Endothelial cell of umbilical vein (primary cell): Measurements from ENCODE around the gene MID1. TPM values are rescaled to one million over a fixed set of nuclear protein-coding genes. Genes with fewer than 3 reads are reported as not detected.

Experiments used
- BruUV-seq: library from RNA; stranded (reverse); fragments of 400-500 nt; replicated peaks from 2 replicates; lab custom pipeline; 2021; lab: Mats Ljungman, UMichigan
- CTCF ChIA-PET: fragments of 300-600, 350-600 bp; sonication (Branson Sonifier 250); formaldehyde crosslinking; loops from one replicate; lab custom pipeline; 2021; ENCODE audit warnings: antibody characterized with exemption, inconsistent platforms; lab: Charles Lee
- POLR2A ChIA-PET: fragments of 300-600, 350-600 bp; sonication (Branson Sonifier 250); formaldehyde crosslinking; loops from one replicate; lab custom pipeline; 2021; ENCODE audit warnings: antibody characterized with exemption, inconsistent platforms; lab: Charles Lee
- DNase-seq: peaks from one replicate; pipeline ENCODE4 v3.0.0-alpha.2; 2011; ENCODE audit warnings: low read depth, low spot score
- FAIRE-seq: peaks from 2 replicates; lab custom pipeline; 2011; peaks lifted over from hg19 to GRCh38; lab: Jason Lieb, UNC
- H2AFZ ChIP-seq: 2 replicates; pipeline ENCODE4 v1.6.0; 2012; ENCODE audit warnings: low read depth, low read length, control low read depth, inconsistent platforms
- H3K27ac ChIP-seq: 2 replicates; pipeline ENCODE4 v1.5.1; 2011; ENCODE audit warnings: low read depth, mild to moderate bottlenecking, control low read depth, low read length, moderate library complexity; ENCODE audit not compliant: insufficient read depth
- H3K27me3 ChIP-seq, 2 experiments: 2 replicates each; pipeline versions ENCODE4 v1.6.0 to v1.6.1; 2011; ENCODE audit warnings: low read length in 2 of 2, mixed read lengths in 1 of 2; ENCODE audit not compliant: control insufficient read depth in 2 of 2, insufficient read depth in 2 of 2
- H3K36me3 ChIP-seq, 2 experiments: 2 replicates in 1 of 2; 3 replicates in 1 of 2; pipeline ENCODE4 v1.5.1; 2011; ENCODE audit warnings: low read length in 2 of 2, mild to moderate bottlenecking in 1 of 2, moderate library complexity in 1 of 2; ENCODE audit not compliant: control insufficient read depth in 2 of 2, insufficient read depth in 2 of 2; ENCODE audit errors: extremely low read depth in 1 of 2
- H3K4me1 ChIP-seq: 3 replicates; pipeline ENCODE4 v1.5.1; 2011; ENCODE audit warnings: mild to moderate bottlenecking, low read length; ENCODE audit not compliant: control insufficient read depth, insufficient read depth; ENCODE audit errors: extremely low read depth
- H3K4me2 ChIP-seq: 2 replicates; pipeline ENCODE4 v1.6.1; 2011; ENCODE audit warnings: low read length, control low read depth, mixed read lengths; ENCODE audit not compliant: insufficient read depth
- H3K4me3 ChIP-seq, 3 experiments: fragments of 200-600 bp in 1 of 3; sonication (generic), shearing (Covaris generic) in 1 of 3; replicated peaks in 1 of 3; 2 replicates each; pipeline ENCODE4 v1.5.1; 2011 to 2016; ENCODE audit warnings: control low read depth in 3 of 3, low read length in 3 of 3, mild to moderate bottlenecking in 2 of 3, inconsistent platforms in 1 of 3, low read depth in 1 of 3, moderate library complexity in 1 of 3; ENCODE audit not compliant: insufficient read depth in 1 of 3
- H3K79me2 ChIP-seq: 2 replicates; pipeline ENCODE4 v1.6.0; 2012; ENCODE audit warnings: low read length, inconsistent platforms; ENCODE audit not compliant: control insufficient read depth, insufficient read depth
- H3K9ac ChIP-seq: replicated peaks from 2 replicates; pipeline ENCODE3; 2011; ENCODE audit warnings: low read length, control low read depth; ENCODE audit not compliant: insufficient read depth; ENCODE audit errors: extremely low read depth
- H3K9me1 ChIP-seq: replicated peaks from 3 replicates; pipeline ENCODE4 v1.6.0; 2011; ENCODE audit warnings: mild to moderate bottlenecking, low read length; ENCODE audit not compliant: control insufficient read depth, insufficient read depth; ENCODE audit errors: extremely low read depth
- H3K9me3 ChIP-seq: replicated peaks from 2 replicates; pipeline ENCODE4 v1.5.1; 2012; ENCODE audit warnings: low read length, inconsistent platforms; ENCODE audit not compliant: control insufficient read depth, insufficient read depth
- H4K20me1 ChIP-seq: replicated peaks from 2 replicates; pipeline ENCODE3; 2011; ENCODE audit warnings: mild to moderate bottlenecking, low read length; ENCODE audit not compliant: control insufficient read depth, insufficient read depth; ENCODE audit errors: extremely low read depth
- CTCF ChIP-seq, 2 donors: IDR thresholded peaks; 1 replicate in 1 of 2; 2 replicates in 1 of 2; pipeline ENCODE4 v1.5.1; 2011; ENCODE audit warnings: low read length in 2 of 2, mild to moderate bottlenecking in 2 of 2, moderate library complexity in 2 of 2, control low read depth in 1 of 2, inconsistent platforms in 1 of 2, low read depth in 1 of 2; ENCODE audit not compliant: insufficient read depth in 1 of 2; ENCODE audit errors: extremely low read depth in 1 of 2
- EZH2 ChIP-seq: IDR thresholded peaks from 2 replicates; pipeline ENCODE4 v1.6.1; 2012; ENCODE audit warnings: borderline replicate concordance, low read depth, mild to moderate bottlenecking, moderate library complexity, low read length, inconsistent platforms; ENCODE audit not compliant: severe bottlenecking
- FOS ChIP-seq: IDR thresholded peaks from 2 replicates; pipeline ENCODE4 v1.6.1; 2011; ENCODE audit warnings: mild to moderate bottlenecking, low read length, moderate library complexity, borderline replicate concordance; ENCODE audit not compliant: insufficient read depth
- GATA2 ChIP-seq: IDR thresholded peaks from 2 replicates; pipeline ENCODE4 v1.7.0; 2011; ENCODE audit warnings: low read depth, mild to moderate bottlenecking, moderate library complexity, mixed read lengths, low read length; ENCODE audit not compliant: insufficient read length, insufficient read depth
- JUN ChIP-seq: IDR thresholded peaks from 2 replicates; pipeline ENCODE4 v1.6.1; 2011; ENCODE audit warnings: borderline replicate concordance, low read depth; ENCODE audit not compliant: insufficient read length, insufficient read depth
- MAX ChIP-seq: IDR thresholded peaks from 2 replicates; pipeline ENCODE4 v1.6.1; 2011; ENCODE audit not compliant: insufficient read depth, insufficient read length
- MYC ChIP-seq: IDR thresholded peaks from one replicate; pipeline ENCODE4 v1.6.1; 2011; ENCODE audit warnings: mild to moderate bottlenecking, low read depth, low read length
- POLR2A ChIP-seq: IDR thresholded peaks from 2 replicates; pipeline ENCODE4 v1.6.1; 2012; ENCODE audit warnings: low read depth, mild to moderate bottlenecking, control low read depth, low read length
- POLR2AphosphoS5 ChIP-seq: IDR thresholded peaks from 2 replicates; pipeline ENCODE4 v1.6.1; 2012; ENCODE audit warnings: low read depth, mild to moderate bottlenecking, control low read depth, low read length, moderate library complexity; ENCODE audit not compliant: insufficient read depth
- dilution Hi-C: fragments of 300-500 bp; cut with MboI; formaldehyde crosslinking; loops from one replicate; pipeline ENCODE4 v1.15.0; 2019; ENCODE audit warnings: low sequenced_read_pairs; ENCODE audit not compliant: extremely low pct_ligation_motif_present
- intact Hi-C: fragments of 100-400 bp; cut with micrococcal nuclease; formaldehyde crosslinking; loops from one replicate; pipeline ENCODE4 v1.10.0; 2022
- polyA plus RNA-seq, 4 experiments: library from polyadenylated mRNA; depleted of rRNA in 3 of 4; stranded (reverse) in 3 of 4; unstranded in 1 of 4; fragments of >200 nt; gene quantifications; 2 replicates each; pipeline versions ENCODE4 v1.2.1 to v1.2.3, GENCODE V29; 2011 to 2012; ENCODE audit warnings: missing spikeins in 1 of 4
- total RNA-seq: library from RNA; stranded (reverse); gene quantifications from 2 replicates; pipeline ENCODE4 v1.2.3, GENCODE V29; 2021

The MID1 gene
- total and polyA plus RNA-seq, 2 donors (not counting 3 experiments of a cell fraction or from before 2014, with no cell fraction given) = 21.3 to 29.8 TPM

DNA sequence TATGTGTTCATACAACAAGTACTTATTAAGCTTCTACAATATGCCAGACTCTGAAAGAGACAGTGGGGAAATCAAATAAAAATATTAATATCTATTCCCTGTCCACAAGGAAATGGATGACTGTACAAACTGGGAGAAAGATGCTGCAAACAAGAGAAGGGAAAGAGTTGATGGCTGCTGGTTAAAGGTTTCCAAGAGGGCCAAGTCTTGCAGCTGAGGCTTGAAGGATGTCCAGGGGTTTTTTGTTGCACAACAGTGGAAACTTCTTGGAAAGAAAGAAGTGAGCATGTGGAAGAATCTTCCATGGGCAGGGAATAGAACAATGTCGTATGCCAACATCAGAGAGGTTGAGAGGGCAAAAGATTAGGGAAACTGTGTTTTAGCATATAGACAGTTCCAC lies 95.8 kb downstream of the MID1 start:
- H3K4me1 ChIP-seq = peaks cover 10% of the 10 kb centered on the region

DNA sequence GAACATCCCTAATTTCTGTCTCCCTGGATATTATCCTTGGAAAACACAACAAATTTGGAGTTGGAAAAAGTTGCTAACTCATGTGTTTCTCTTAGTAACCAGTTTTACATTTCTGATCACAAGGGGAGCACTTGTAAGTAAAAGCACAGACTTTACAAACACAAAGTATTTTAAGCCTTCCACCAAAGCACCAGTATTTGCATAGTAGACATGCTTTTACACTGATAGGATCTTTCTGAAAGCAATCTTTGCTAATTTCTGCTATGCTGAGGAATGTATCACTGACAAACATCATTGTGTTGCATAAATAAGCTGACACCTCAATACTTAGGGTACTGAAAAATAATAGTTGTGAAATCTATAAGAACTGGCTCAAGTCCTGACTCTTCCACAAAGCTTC lies 100.6 kb downstream of the MID1 start:
- DNase-seq = no peak
- H4K20me1 ChIP-seq = no peaks in the 10 kb centered on the region
- no peaks in the 10 kb centered on the region for H3K9me3 ChIP-seq
- H3K79me2 ChIP-seq = no peaks in the 10 kb centered on the region
- H3K9ac ChIP-seq = no peak overlapping the region
- H3K27me3 ChIP-seq = no peaks in the 10 kb centered on the region
- H2AFZ ChIP-seq = no peak overlapping the region
- no peak overlapping the region for H3K4me3 ChIP-seq
- intact Hi-C loops = no loop called here
- no peak overlapping the region for H3K27ac ChIP-seq
- no TSS peak for BruUV-seq
- ChIA-PET POLR2A (no interaction called here), CTCF (interaction anchor here (1.2 kb wide), 1 partner anchor 78 kb away, joined by 3 read pairs; no protein-coding TSS in a partner anchor)
- H3K36me3 ChIP-seq = no peaks in the 10 kb centered on the region
- H3K9me1 ChIP-seq = no peaks in the 10 kb centered on the region
- no peaks in the 10 kb centered on the region for H3K4me1 ChIP-seq
- dilution Hi-C loops = no loop called here
- no peak for FAIRE-seq
- H3K4me2 ChIP-seq = no peak overlapping the region
- TF ChIP-seq POLR2AphosphoS5 (no peak), POLR2A (no peak), MYC (no peak), FOS (no peak), CTCF (IDR thresholded peaks at IDR 0.05; ENCODE audit: extremely low read depth in 1 of 2, insufficient read depth in 1 of 2, low read depth in 1 of 2, low read length in 2 of 2) (no peak), EZH2 (no peak), MAX (no peak), JUN (no peak), GATA2 (no peak)

More for the DNA sequence above, 95.8 kb downstream of the MID1 start:
- dilution Hi-C loops = no loop called here
- intact Hi-C loops = no loop called here
- no peak for FAIRE-seq
- ChIA-PET CTCF (interaction anchor here (1.5 to 2.3 kb wide), 2 partner anchors 52 to 74 kb away, joined by 3 to 6 read pairs; no protein-coding TSS in a partner anchor), POLR2A (no interaction called here)
- Histone ChIP-seq H3K36me3 (no peaks in the 10 kb centered on the region), H3K4me2 (no peak overlapping the region), H3K9me3 (no peaks in the 10 kb centered on the region), H4K20me1 (no peaks in the 10 kb centered on the region), H3K9ac (no peak overlapping the region), H3K4me3 (no peak overlapping the region), H3K79me2 (no peaks in the 10 kb centered on the region), H2AFZ (no peak overlapping the region), H3K27me3 (no peaks in the 10 kb centered on the region), H3K9me1 (no peaks in the 10 kb centered on the region), H3K27ac (no peak overlapping the region)
- no TSS peak for BruUV-seq
- TF ChIP-seq GATA2 = no peak
- TF ChIP-seq MAX = no peak
- no peak for DNase-seq
